Subcutaneous preadipocyte (primary cell): Measurements from ENCODE around the gene HSH2D. TPM values are rescaled to one million over a fixed set of nuclear protein-coding genes. Genes with fewer than 3 reads are reported as not detected.

Experiments used
- small RNA-seq: library from RNA; depleted of rRNA; stranded (forward); fragments of <200 nt; gene quantifications from one replicate; pipeline ENCODE3, GENCODE V24; 2012
- total RNA-seq: library from RNA; depleted of rRNA; stranded (reverse); fragments of >200 nt; gene quantifications from 2 replicates; pipeline ENCODE4 v1.2.3, GENCODE V29; 2012

Gene HSH2D, protein sequence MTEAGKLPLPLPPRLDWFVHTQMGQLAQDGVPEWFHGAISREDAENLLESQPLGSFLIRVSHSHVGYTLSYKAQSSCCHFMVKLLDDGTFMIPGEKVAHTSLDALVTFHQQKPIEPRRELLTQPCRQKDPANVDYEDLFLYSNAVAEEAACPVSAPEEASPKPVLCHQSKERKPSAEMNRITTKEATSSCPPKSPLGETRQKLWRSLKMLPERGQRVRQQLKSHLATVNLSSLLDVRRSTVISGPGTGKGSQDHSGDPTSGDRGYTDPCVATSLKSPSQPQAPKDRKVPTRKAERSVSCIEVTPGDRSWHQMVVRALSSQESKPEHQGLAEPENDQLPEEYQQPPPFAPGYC
- total RNA-seq: not detected in 2 replicates

DNA sequence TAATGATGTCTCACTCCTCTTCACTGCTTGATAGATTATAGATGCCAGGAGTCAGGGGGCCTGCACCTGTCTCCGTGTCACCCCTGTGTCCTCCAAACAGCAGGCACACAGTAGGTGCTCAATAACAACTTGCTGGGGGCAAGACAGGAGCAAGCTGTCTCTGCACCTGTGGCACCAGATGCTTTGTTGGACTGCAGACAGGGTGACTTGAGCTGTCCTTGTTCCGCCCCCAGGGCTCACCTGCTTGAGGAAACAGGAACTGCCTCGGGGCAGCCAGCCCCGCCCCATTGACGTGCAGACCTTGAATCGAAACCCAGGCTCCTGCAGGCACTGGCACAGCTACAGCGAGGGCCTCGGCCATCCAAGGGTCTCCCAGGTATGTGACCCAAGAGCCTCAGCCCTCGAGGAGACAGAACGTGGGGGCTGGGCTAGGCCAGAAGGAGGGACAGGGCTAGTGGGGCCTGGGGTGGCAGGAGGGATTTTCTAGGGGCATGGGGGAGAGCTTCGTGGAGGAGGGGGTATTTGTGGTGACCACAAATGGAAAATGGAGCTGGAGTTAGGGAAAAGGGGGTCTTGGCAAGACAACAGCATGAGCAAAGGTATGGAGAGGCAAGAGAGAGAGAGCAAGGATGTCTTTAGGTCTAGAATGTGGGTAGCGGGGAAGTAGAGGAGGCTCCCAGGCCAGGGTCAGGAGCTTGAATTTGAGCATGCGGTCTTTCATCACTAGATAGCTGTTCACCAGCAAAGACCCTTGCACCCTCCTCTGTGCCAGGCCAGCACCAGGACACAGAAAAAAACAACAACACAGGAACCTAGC, at the start of gene HSH2D:
Gene HSH2D, plus strand, starts transcription at position 287 of the 817 bp plus-strand sequence. CDS start 5,066 bp downstream, outside the sequence.

DNA sequence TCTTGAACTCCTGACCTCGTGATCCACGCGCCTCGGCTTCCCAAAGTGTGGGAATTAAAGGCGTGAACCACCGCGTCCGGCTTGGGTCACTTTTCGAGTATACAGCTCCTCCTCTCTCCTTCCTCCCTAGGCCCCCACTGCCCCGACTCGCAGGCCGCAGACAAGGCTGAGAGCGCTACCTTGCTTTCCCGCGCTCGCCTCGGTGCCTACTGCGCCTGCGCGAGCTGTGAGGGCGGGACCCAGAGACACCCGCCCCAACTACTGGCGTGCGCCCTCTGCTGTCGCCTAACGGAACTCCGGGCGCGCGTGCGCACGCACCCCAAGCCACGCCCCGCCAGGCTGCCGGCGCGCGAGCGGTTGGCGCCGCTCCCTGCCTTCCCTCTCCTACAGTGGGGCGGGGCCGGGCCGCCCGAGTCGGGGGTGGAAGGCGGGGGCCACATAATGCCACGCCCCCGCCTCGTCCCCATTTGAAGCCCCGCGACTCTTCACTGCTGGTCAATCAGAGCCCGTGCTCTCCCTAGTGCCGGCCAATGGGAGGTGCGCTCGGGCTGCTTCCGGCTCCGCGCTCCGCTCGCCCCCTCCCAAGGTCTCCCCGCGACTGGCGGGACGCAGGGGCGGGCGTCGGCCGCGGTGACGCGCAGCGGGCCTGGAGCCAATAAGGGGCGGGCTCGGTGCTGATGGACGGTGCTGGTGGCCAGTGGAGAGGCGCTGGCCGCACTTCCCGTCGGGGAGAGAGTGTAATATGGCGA, 32.2 kb upstream of the HSH2D start, which contains the start of gene RAB8A:
Gene RAB8A, plus strand, starts transcription at position 730 of the 749 bp plus-strand sequence. Its CDS starts 13 bp downstream, at position 743.

DNA sequence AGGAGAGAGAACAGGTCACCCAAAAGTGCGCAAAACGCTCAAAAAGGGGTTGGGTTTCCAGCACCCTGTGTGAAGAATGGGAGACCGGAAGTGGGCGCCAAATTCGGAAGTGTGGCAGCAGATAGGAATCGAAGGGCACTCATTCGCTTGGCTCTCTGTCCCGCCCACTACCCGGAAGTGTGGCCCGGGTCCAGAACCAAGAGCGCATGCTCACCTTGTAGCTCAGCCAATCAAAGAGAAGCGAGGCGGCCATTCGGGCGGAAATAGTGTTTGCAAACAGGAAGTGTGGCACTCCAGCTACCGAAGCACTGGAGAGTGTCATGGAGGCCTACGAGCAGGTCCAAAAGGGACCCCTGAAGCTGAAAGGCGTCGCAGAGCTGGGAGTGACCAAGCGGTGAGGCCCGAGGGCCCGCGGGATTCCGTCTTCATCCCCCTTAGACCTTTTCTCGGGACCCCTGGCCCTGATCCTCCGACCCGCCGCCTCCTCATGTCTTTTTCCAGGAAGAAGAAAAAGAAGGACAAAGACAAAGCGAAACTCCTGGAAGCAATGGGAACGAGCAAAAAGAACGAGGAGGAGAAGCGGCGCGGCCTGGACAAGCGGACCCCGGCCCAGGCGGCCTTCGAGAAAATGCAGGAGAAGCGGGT, 41.8 kb downstream of the HSH2D start, which contains the start of gene FAM32A:
Gene FAM32A, plus strand, starts transcription at position 288 of the 645 bp plus-strand sequence. Its CDS starts 33 bp downstream, at position 321.

DNA sequence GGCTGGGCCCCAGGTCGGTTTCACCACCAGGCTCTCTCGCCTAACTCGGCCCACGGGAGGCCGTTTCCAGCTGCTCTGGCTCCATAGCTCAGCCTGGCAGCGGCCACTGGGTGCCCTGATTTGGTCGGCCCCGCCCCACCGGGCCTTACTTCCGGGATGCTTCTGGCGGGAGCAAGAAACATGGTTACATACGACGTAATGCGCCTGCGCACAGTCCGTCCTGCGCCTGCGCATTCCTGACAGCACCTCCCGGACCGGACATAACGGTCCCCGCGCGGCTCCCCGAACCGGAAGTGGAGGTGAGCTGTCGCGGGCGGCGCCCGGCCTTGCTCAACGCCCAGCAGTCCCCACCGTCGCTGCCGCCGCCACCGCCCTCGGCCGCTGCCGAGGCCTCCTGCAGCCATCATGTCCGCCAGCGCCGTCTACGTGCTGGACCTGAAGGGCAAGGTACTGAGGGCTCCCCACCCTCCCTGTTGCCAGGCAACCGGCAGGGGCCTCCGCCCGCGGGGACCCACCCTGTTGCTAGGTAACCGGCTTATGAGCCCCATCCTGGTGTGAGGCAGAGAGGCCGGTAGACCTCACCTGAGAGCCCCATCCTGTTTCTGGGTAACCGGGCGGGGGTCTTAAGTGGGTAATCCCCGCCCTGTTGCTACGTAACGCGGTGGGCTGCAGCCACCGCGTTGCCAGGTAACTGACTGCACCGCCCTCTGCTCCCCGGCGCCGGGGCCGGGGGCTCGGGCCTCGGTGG, 54.3 kb downstream of the HSH2D start, which contains the start of gene AP1M1:
Gene AP1M1, plus strand, starts transcription at position 290 of the 748 bp plus-strand sequence. Its CDS starts 116 bp downstream, at position 406.

Small RNAs within 50 kb of the gene (small RNA-seq; reads per million reads assigned to genes)
- not detected for gene RF00017

Other genes with a start within 250 kb of the HSH2D start
- not detected in 2 replicates for gene CYP4F2, start 245.6 kb upstream of the HSH2D start, total RNA-seq
- not detected in 2 replicates for gene CYP4F11, start 209.2 kb upstream of the HSH2D start, total RNA-seq
- gene OR10H4, start 194.7 kb upstream of the HSH2D start, total RNA-seq: not detected in 2 replicates
- gene TPM4, start 67.2 kb upstream of the HSH2D start, total RNA-seq: 902 and 934 TPM in 2 replicates
- gene RAB8A, start 31.8 kb upstream of the HSH2D start, total RNA-seq: 80.1 and 113 TPM in 2 replicates
- gene CIB3, start 29.8 kb downstream of the HSH2D start, total RNA-seq: not detected in 2 replicates
- 86.4 and 92.6 TPM in 2 replicates for gene FAM32A, start 41.7 kb downstream of the HSH2D start, total RNA-seq
- gene AP1M1, start 54.2 kb downstream of the HSH2D start, total RNA-seq: 124 and 135 TPM in 2 replicates
- gene KLF2, start 181.1 kb downstream of the HSH2D start, total RNA-seq: 0.37 and 0.78 TPM in 2 replicates